Skin epidermis (tissue), 12 donors: ENCODE measurements around the gene FUOM.

Experiments used
- H3K27ac ChIP-seq, 21 experiments: fragments of 200-600 bp; sonication (generic) in 11 of 21; one replicate each; pipeline ENCODE4 v1.5.0; 2020; ENCODE audit warnings: mild to moderate bottlenecking in 3 of 21, inconsistent platforms in 2 of 21, moderate library complexity in 2 of 21
- H3K4me3 ChIP-seq, 7 experiments: fragments of 200-600 bp; sonication (generic) in 2 of 7; one replicate each; pipeline ENCODE4 v1.5.0; 2020; ENCODE audit warnings: inconsistent platforms in 2 of 7, mild to moderate bottlenecking in 2 of 7, moderate library complexity in 1 of 7

FUOM gene

GRCh38 chr10:133338080-133339071 lies 19.4 kb downstream of the FUOM start:
- no peak overlapping the region for H3K4me3 ChIP-seq
- no peak overlapping the region for H3K27ac ChIP-seq

GRCh38 chr10:133337370-133337725 lies 20.5 kb downstream of the FUOM start:
- Histone ChIP-seq H3K27ac (no peak overlapping the region), H3K4me3 (no peak overlapping the region)

- H3K27ac ChIP-seq, result peak within 1 kb of the TSS in 3 of 21 experiments; percentile 3 to 50 (median 23)
Measured at GRCh38 chr10:133336577-133337369, 21.0 kb downstream of the FUOM start, which contains the start of gene CALY. TSS of gene CALY (minus strand) at chr10:133336896. CDS start at chr10:133328989, 7,907 bp downstream.

GRCh38 chr10:133336118-133336576 lies 21.7 kb downstream of the FUOM start:
- Histone ChIP-seq H3K27ac (peak overlapping the region in 3 of 21 experiments; percentile 3 to 50 (median 23)), H3K4me3 (peak overlapping the region; percentile 4 to 38 (median 21))

More at GRCh38 chr10:133336577-133337369, 21.0 kb downstream of the FUOM start, which contains the start of gene CALY:
- peak within 1 kb of the TSS; percentile 4 to 38 (median 21) for H3K4me3 ChIP-seq

GRCh38 chr10:133335246-133336117 lies 22.3 kb downstream of the FUOM start:
- Histone ChIP-seq H3K27ac (peak overlapping the region in 5 of 21 experiments; percentile 3 to 50 (median 21)), H3K4me3 (peak overlapping the region; percentile 4 to 38 (median 21))

- peak overlapping the region; percentile 4 to 38 (median 21) for H3K4me3 ChIP-seq
Measured at GRCh38 chr10:133334503-133335245, 23.1 kb downstream of the FUOM start.

GRCh38 chr10:133332936-133333699 lies 24.7 kb downstream of the FUOM start:
- Histone ChIP-seq H3K4me3 (no peak overlapping the region), H3K27ac (no peak overlapping the region)

More at GRCh38 chr10:133334503-133335245, 23.1 kb downstream of the FUOM start:
- H3K27ac ChIP-seq, result peak overlapping the region in 2 of 21 experiments; percentile 21 to 50

- peak overlapping the region in 3 of 7 experiments; percentile 4 to 19 (median 9) for H3K4me3 ChIP-seq
- no peak overlapping the region for H3K27ac ChIP-seq
Measured at GRCh38 chr10:133329491-133330202, 28.2 kb downstream of the FUOM start.

GRCh38 chr10:133328358-133329343 lies 29.2 kb downstream of the FUOM start:
- H3K27ac ChIP-seq, result no peak overlapping the region

GRCh38 chr10:133327651-133328357 lies 30.0 kb downstream of the FUOM start:
- H3K4me3 ChIP-seq, result no peak overlapping the region
- no peak overlapping the region for H3K27ac ChIP-seq

More at GRCh38 chr10:133328358-133329343, 29.2 kb downstream of the FUOM start:
- no peak overlapping the region for H3K4me3 ChIP-seq

GRCh38 chr10:133326745-133327650 lies 30.8 kb downstream of the FUOM start:
- Histone ChIP-seq H3K27ac (no peak overlapping the region), H3K4me3 (no peak overlapping the region)

- peak overlapping the region in 2 of 7 experiments; percentile 21 to 42 for H3K4me3 ChIP-seq
- no peak overlapping the region for H3K27ac ChIP-seq
Measured at GRCh38 chr10:133326223-133326551, 31.6 kb downstream of the FUOM start.

GRCh38 chr10:133325440-133326222 lies 32.2 kb downstream of the FUOM start:
- no peak overlapping the region for H3K27ac ChIP-seq
- peak overlapping the region; percentile 2 to 42 (median 17) for H3K4me3 ChIP-seq
